Measurements from ENCODE around the gene TBATA. TPM values are rescaled to one million over a fixed set of nuclear protein-coding genes. Genes with fewer than 3 reads are reported as not detected.

Gene TBATA
- total and polyA plus RNA-seq, 4 donors = not detected

DNA sequence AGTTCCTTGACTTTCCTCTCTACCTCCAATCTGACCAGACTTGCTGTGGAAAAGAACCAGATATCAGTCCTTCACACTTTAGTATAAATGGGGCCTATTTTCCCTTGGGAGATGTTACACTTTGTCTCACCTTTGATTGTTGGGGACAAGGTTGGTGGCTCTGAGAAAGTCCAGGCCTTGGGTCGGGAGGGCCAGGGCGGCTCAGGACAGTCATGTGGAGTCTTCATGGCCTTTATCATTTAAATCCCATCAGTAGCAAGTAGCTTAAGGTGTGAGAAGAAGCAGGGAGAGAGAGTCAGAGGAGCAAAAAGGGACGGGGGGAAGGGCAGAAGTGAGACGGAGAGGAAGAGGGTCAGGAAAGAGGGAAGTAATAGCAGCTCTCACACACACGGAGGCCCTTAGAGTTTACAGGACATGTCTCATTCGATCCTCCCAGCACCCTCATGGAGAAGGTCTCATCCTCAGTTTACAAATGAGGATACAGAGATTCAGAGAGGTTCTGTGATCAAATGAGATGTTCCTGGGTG lies 40.5 kb downstream of the TBATA start:
- Histone ChIP-seq H3K4me1 (ENCODE audit: control insufficient read depth in 4 of 4, insufficient read depth in 4 of 4, low read length in 3 of 4) (no peaks in the 10 kb centered on the region), H3K36me3 (ENCODE audit: control insufficient read depth in 4 of 4, insufficient read depth in 3 of 4, low read depth in 1 of 4, low read length in 3 of 4) (no peaks in the 10 kb centered on the region), H3K9me3 (ENCODE audit: control insufficient read depth in 4 of 4, low read length in 3 of 4) (no peaks in the 10 kb centered on the region), H3K27me3 (ENCODE audit: control insufficient read depth in 4 of 4, insufficient read depth in 4 of 4, low read length in 3 of 4) (no peaks in the 10 kb centered on the region), H3K27ac (ENCODE audit: low read depth in 1 of 2, low read length in 2 of 2) (no peak overlapping the region), H3K9ac (ENCODE audit: low read depth in 1 of 2, low read length in 2 of 2) (no peak overlapping the region), H3K4me3 (ENCODE audit: low read depth in 1 of 3, low read length in 3 of 3) (no peak overlapping the region)
- TF ChIP-seq NR2F2 (IDR thresholded peaks at IDR 0.05) = no peak
- no peak for DNase-seq (ENCODE audit: low spot score)
- 69% methylated on average over 6 of the region's 6 CpGs for WGBS

DNA sequence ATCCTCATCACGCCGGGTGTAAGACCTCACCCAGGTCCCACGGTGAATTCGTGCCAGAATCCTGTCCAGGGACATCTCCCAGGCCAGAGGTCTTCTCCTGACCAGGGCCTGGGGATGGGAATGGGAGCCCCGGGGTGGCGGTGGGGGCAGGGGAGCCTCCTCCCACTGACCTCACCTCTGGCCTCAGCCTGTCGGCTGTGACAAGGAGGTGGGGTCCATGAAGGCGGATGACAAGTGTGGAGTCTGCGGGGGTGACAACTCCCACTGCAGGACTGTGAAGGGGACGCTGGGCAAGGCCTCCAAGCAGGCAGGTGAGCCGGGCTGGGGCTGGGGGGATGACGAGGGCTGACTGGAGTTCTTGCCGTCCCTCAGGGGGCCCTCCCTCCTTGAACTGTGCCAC lies 41.3 kb downstream of the TBATA start:
- TF ChIP-seq RXRA (IDR thresholded peaks at IDR 0.05) (no peak), RAD21 (IDR thresholded peaks at IDR 0.05) (no peak), TAF1 (conservative IDR thresholded peaks at IDR 0.05) (no peak), JUND (IDR thresholded peaks at IDR 0.05) (no peak), NR2F2 (IDR thresholded peaks at IDR 0.05) (no peak), SP1 (IDR thresholded peaks at IDR 0.05) (no peak), GABPA (IDR thresholded peaks at IDR 0.05 in 1 of 2, conservative IDR thresholded peaks at IDR 0.05 in 1 of 2) (no peak), HNF4A (conservative IDR thresholded peaks at IDR 0.05) (no peak)
- TF ChIP-seq, protein P1, sequence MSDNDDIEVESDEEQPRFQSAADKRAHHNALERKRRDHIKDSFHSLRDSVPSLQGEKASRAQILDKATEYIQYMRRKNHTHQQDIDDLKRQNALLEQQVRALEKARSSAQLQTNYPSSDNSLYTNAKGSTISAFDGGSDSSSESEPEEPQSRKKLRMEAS (IDR thresholded peaks at IDR 0.05) = no peak
- TF ChIP-seq, protein P2, sequence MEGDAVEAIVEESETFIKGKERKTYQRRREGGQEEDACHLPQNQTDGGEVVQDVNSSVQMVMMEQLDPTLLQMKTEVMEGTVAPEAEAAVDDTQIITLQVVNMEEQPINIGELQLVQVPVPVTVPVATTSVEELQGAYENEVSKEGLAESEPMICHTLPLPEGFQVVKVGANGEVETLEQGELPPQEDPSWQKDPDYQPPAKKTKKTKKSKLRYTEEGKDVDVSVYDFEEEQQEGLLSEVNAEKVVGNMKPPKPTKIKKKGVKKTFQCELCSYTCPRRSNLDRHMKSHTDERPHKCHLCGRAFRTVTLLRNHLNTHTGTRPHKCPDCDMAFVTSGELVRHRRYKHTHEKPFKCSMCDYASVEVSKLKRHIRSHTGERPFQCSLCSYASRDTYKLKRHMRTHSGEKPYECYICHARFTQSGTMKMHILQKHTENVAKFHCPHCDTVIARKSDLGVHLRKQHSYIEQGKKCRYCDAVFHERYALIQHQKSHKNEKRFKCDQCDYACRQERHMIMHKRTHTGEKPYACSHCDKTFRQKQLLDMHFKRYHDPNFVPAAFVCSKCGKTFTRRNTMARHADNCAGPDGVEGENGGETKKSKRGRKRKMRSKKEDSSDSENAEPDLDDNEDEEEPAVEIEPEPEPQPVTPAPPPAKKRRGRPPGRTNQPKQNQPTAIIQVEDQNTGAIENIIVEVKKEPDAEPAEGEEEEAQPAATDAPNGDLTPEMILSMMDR (IDR thresholded peaks at IDR 0.05; ENCODE audit: low read depth, low read length, missing input control) = no peak
- TF ChIP-seq, protein P3, sequence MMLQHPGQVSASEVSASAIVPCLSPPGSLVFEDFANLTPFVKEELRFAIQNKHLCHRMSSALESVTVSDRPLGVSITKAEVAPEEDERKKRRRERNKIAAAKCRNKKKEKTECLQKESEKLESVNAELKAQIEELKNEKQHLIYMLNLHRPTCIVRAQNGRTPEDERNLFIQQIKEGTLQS (IDR thresholded peaks at IDR 0.05) = no peak
- whole genome bisulfite sequencing = 87% methylated on average over 13 of the region's 13 CpGs
- Histone ChIP-seq H3K4me3 (ENCODE audit: low read depth in 1 of 3, low read length in 3 of 3) (no peak overlapping the region), H3K36me3 (ENCODE audit: control insufficient read depth in 4 of 4, insufficient read depth in 3 of 4, low read depth in 1 of 4, low read length in 3 of 4) (no peaks in the 10 kb centered on the region), H3K4me1 (ENCODE audit: control insufficient read depth in 4 of 4, insufficient read depth in 4 of 4, low read length in 3 of 4) (no peaks in the 10 kb centered on the region), H3K27ac (ENCODE audit: low read depth in 1 of 2, low read length in 2 of 2) (no peak overlapping the region), H3K9me3 (ENCODE audit: control insufficient read depth in 4 of 4, low read length in 3 of 4) (no peaks in the 10 kb centered on the region), H3K27me3 (ENCODE audit: control insufficient read depth in 4 of 4, insufficient read depth in 4 of 4, low read length in 3 of 4) (no peaks in the 10 kb centered on the region), H3K9ac (ENCODE audit: low read depth in 1 of 2, low read length in 2 of 2) (no peak overlapping the region)
- no peak for DNase-seq (ENCODE audit: low spot score)

DNA sequence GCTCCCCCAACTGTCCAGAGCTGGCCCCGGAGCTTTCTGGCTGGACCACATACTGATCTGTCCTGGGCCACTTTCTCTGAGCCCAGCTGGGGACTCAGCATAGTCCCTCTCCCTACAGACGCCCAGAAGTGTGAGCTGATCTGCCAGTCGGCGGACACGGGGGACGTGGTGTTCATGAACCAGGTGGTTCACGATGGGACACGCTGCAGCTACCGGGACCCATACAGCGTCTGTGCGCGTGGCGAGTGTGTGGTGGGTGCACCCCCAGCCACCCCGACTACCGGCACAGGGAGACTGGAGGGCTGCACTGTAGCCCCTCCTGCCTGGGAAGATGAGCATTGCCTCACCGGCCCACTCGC lies 41.8 kb downstream of the TBATA start:
- Histone ChIP-seq H3K27me3 (ENCODE audit: control insufficient read depth in 4 of 4, insufficient read depth in 4 of 4, low read length in 3 of 4) (no peaks in the 10 kb centered on the region), H3K4me3 (ENCODE audit: low read depth in 1 of 3, low read length in 3 of 3) (no peak overlapping the region), H3K9ac (ENCODE audit: low read depth in 1 of 2, low read length in 2 of 2) (no peak overlapping the region), H3K27ac (ENCODE audit: low read depth in 1 of 2, low read length in 2 of 2) (no peak overlapping the region), H3K9me3 (ENCODE audit: control insufficient read depth in 4 of 4, low read length in 3 of 4) (no peaks in the 10 kb centered on the region), H3K4me1 (ENCODE audit: control insufficient read depth in 4 of 4, insufficient read depth in 4 of 4, low read length in 3 of 4) (no peaks in the 10 kb centered on the region), H3K36me3 (ENCODE audit: control insufficient read depth in 4 of 4, insufficient read depth in 3 of 4, low read depth in 1 of 4, low read length in 3 of 4) (no peaks in the 10 kb centered on the region)
- no peak for DNase-seq (ENCODE audit: low spot score)
- 79% methylated on average over 17 of the region's 17 CpGs for WGBS
- TF ChIP-seq HNF4A (conservative IDR thresholded peaks at IDR 0.05) (no peak), FOXA2 (IDR thresholded peaks at IDR 0.05) (no peak), HNF4G (IDR thresholded peaks at IDR 0.05) (no peak), YY1 (IDR thresholded peaks at IDR 0.05) (no peak), JUND (IDR thresholded peaks at IDR 0.05) (no peak), FOXA1 (IDR thresholded peaks at IDR 0.05) (no peak), SP1 (IDR thresholded peaks at IDR 0.05) (no peak), EGR1 (IDR thresholded peaks at IDR 0.05; ENCODE audit: low read depth in 2 of 2) (no peak), GABPA (IDR thresholded peaks at IDR 0.05 in 1 of 2, conservative IDR thresholded peaks at IDR 0.05 in 1 of 2) (no peak), TAF1 (conservative IDR thresholded peaks at IDR 0.05) (no peak)
- TF ChIP-seq, protein P4, sequence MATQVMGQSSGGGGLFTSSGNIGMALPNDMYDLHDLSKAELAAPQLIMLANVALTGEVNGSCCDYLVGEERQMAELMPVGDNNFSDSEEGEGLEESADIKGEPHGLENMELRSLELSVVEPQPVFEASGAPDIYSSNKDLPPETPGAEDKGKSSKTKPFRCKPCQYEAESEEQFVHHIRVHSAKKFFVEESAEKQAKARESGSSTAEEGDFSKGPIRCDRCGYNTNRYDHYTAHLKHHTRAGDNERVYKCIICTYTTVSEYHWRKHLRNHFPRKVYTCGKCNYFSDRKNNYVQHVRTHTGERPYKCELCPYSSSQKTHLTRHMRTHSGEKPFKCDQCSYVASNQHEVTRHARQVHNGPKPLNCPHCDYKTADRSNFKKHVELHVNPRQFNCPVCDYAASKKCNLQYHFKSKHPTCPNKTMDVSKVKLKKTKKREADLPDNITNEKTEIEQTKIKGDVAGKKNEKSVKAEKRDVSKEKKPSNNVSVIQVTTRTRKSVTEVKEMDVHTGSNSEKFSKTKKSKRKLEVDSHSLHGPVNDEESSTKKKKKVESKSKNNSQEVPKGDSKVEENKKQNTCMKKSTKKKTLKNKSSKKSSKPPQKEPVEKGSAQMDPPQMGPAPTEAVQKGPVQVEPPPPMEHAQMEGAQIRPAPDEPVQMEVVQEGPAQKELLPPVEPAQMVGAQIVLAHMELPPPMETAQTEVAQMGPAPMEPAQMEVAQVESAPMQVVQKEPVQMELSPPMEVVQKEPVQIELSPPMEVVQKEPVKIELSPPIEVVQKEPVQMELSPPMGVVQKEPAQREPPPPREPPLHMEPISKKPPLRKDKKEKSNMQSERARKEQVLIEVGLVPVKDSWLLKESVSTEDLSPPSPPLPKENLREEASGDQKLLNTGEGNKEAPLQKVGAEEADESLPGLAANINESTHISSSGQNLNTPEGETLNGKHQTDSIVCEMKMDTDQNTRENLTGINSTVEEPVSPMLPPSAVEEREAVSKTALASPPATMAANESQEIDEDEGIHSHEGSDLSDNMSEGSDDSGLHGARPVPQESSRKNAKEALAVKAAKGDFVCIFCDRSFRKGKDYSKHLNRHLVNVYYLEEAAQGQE (IDR thresholded peaks at IDR 0.05) = no peak
- TF ChIP-seq, protein P3 (IDR thresholded peaks at IDR 0.05) = no peak
- TF ChIP-seq, protein P2 (IDR thresholded peaks at IDR 0.05; ENCODE audit: low read depth, low read length, missing input control) = no peak
- TF ChIP-seq, protein P5, sequence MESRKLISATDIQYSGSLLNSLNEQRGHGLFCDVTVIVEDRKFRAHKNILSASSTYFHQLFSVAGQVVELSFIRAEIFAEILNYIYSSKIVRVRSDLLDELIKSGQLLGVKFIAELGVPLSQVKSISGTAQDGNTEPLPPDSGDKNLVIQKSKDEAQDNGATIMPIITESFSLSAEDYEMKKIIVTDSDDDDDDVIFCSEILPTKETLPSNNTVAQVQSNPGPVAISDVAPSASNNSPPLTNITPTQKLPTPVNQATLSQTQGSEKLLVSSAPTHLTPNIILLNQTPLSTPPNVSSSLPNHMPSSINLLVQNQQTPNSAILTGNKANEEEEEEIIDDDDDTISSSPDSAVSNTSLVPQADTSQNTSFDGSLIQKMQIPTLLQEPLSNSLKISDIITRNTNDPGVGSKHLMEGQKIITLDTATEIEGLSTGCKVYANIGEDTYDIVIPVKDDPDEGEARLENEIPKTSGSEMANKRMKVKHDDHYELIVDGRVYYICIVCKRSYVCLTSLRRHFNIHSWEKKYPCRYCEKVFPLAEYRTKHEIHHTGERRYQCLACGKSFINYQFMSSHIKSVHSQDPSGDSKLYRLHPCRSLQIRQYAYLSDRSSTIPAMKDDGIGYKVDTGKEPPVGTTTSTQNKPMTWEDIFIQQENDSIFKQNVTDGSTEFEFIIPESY (IDR thresholded peaks at IDR 0.05) = no peak

Data from liver (tissue), 9 donors.